ENCODE data around the gene FGD5.

FGD5 gene

GRCh38 chr3:14810070-14810791 is 8.5 kb upstream of the FGD5 start:
- FAIRE-seq (no peak), DNase-seq (ENCODE audit: insufficient read length) (no peak)
- no peak for TF ChIP-seq POLR2A (IDR thresholded peaks at IDR 0.05; ENCODE audit: low read depth, low read length)
- no peak for TF ChIP-seq TAF1 (IDR thresholded peaks at IDR 0.05; ENCODE audit: borderline replicate concordance, low read depth, low read length)
- no peak for TF ChIP-seq POLR2AphosphoS5 (IDR thresholded peaks at IDR 0.05; ENCODE audit: low read depth, low read length)

GRCh38 chr3:14810801-14811661 is 7.7 kb upstream of the FGD5 start:
- TF ChIP-seq TAF1 (IDR thresholded peaks at IDR 0.05; ENCODE audit: borderline replicate concordance, low read depth, low read length) (no peak), POLR2A (IDR thresholded peaks at IDR 0.05; ENCODE audit: low read depth, low read length) (no peak), POLR2AphosphoS5 (IDR thresholded peaks at IDR 0.05; ENCODE audit: low read depth, low read length) (no peak)
- DNase-seq (ENCODE audit: insufficient read length) (no peak), FAIRE-seq (no peak)

- no peak for DNase-seq (ENCODE audit: insufficient read length)
- FAIRE-seq: no peak
- TF ChIP-seq POLR2AphosphoS5 (IDR thresholded peaks at IDR 0.05; ENCODE audit: low read depth, low read length) (no peak), TAF1 (IDR thresholded peaks at IDR 0.05; ENCODE audit: borderline replicate concordance, low read depth, low read length) (no peak), POLR2A (IDR thresholded peaks at IDR 0.05; ENCODE audit: low read depth, low read length) (no peak)
Observed at GRCh38 chr3:14811684-14812083, 7.1 kb upstream of the FGD5 start.

- FAIRE-seq (no peak), DNase-seq (ENCODE audit: insufficient read length) (no peak)
- TF ChIP-seq TAF1 (IDR thresholded peaks at IDR 0.05; ENCODE audit: borderline replicate concordance, low read depth, low read length) (no peak), POLR2AphosphoS5 (IDR thresholded peaks at IDR 0.05; ENCODE audit: low read depth, low read length) (no peak), POLR2A (IDR thresholded peaks at IDR 0.05; ENCODE audit: low read depth, low read length) (no peak)
Observed at GRCh38 chr3:14812196-14812790, 6.5 kb upstream of the FGD5 start.

- FAIRE-seq (no peak), DNase-seq (ENCODE audit: insufficient read length) (no peak)
- TF ChIP-seq POLR2A (IDR thresholded peaks at IDR 0.05; ENCODE audit: low read depth, low read length): no peak
- TF ChIP-seq TAF1 (IDR thresholded peaks at IDR 0.05; ENCODE audit: borderline replicate concordance, low read depth, low read length): no peak
- TF ChIP-seq POLR2AphosphoS5 (IDR thresholded peaks at IDR 0.05; ENCODE audit: low read depth, low read length): no peak
Observed at GRCh38 chr3:14814411-14814871, 4.3 kb upstream of the FGD5 start.

- DNase-seq (ENCODE audit: insufficient read length): no peak
- TF ChIP-seq POLR2A (IDR thresholded peaks at IDR 0.05; ENCODE audit: low read depth, low read length) (no peak), TAF1 (IDR thresholded peaks at IDR 0.05; ENCODE audit: borderline replicate concordance, low read depth, low read length) (no peak), POLR2AphosphoS5 (IDR thresholded peaks at IDR 0.05; ENCODE audit: low read depth, low read length) (no peak)
- no peak for FAIRE-seq
Observed at GRCh38 chr3:14816359-14816758, 2.4 kb upstream of the FGD5 start.

GRCh38 chr3:14819671-14820070 is 909 bp downstream of the FGD5 start:
- DNase-seq (ENCODE audit: insufficient read length) (no peak), FAIRE-seq (no peak)
- TF ChIP-seq POLR2AphosphoS5 (IDR thresholded peaks at IDR 0.05; ENCODE audit: low read depth, low read length) (no peak), TAF1 (IDR thresholded peaks at IDR 0.05; ENCODE audit: borderline replicate concordance, low read depth, low read length) (no peak), POLR2A (IDR thresholded peaks at IDR 0.05; ENCODE audit: low read depth, low read length) (no peak)

GRCh38 chr3:14820156-14820555 is 1.4 kb downstream of the FGD5 start:
- DNase-seq (ENCODE audit: insufficient read length): no peak
- no peak for FAIRE-seq
- no peak for TF ChIP-seq POLR2A (IDR thresholded peaks at IDR 0.05; ENCODE audit: low read depth, low read length)

- TF ChIP-seq POLR2A (IDR thresholded peaks at IDR 0.05; ENCODE audit: low read depth, low read length): no peak
- TF ChIP-seq TAF1 (IDR thresholded peaks at IDR 0.05; ENCODE audit: borderline replicate concordance, low read depth, low read length): no peak
- TF ChIP-seq POLR2AphosphoS5 (IDR thresholded peaks at IDR 0.05; ENCODE audit: low read depth, low read length): no peak
- no peak for FAIRE-seq
- no peak for DNase-seq (ENCODE audit: insufficient read length)
Observed at GRCh38 chr3:14821151-14821550, 2.4 kb downstream of the FGD5 start.

GRCh38 chr3:14822134-14822533 is 3.4 kb downstream of the FGD5 start:
- DNase-seq (ENCODE audit: insufficient read length) (no peak), FAIRE-seq (no peak)
- TF ChIP-seq TAF1 (IDR thresholded peaks at IDR 0.05; ENCODE audit: borderline replicate concordance, low read depth, low read length) (no peak), POLR2AphosphoS5 (IDR thresholded peaks at IDR 0.05; ENCODE audit: low read depth, low read length) (no peak), POLR2A (IDR thresholded peaks at IDR 0.05; ENCODE audit: low read depth, low read length) (no peak)

- FAIRE-seq: no peak
- no peak for DNase-seq (ENCODE audit: insufficient read length)
- TF ChIP-seq POLR2A (IDR thresholded peaks at IDR 0.05; ENCODE audit: low read depth, low read length) (no peak), TAF1 (IDR thresholded peaks at IDR 0.05; ENCODE audit: borderline replicate concordance, low read depth, low read length) (no peak), POLR2AphosphoS5 (IDR thresholded peaks at IDR 0.05; ENCODE audit: low read depth, low read length) (no peak)
Observed at GRCh38 chr3:14822670-14823390, 4.1 kb downstream of the FGD5 start.

Data from GM12892 (cell line).